Suppressor macrophage treated with lipopolysaccharide for 4 hours (primary cell): ENCODE results near the gene CDH13.

Source experiments
- DNase-seq: peaks from one replicate; pipeline ENCODE4 v3.0.0-alpha.2; 2020

CDH13 gene

DNA sequence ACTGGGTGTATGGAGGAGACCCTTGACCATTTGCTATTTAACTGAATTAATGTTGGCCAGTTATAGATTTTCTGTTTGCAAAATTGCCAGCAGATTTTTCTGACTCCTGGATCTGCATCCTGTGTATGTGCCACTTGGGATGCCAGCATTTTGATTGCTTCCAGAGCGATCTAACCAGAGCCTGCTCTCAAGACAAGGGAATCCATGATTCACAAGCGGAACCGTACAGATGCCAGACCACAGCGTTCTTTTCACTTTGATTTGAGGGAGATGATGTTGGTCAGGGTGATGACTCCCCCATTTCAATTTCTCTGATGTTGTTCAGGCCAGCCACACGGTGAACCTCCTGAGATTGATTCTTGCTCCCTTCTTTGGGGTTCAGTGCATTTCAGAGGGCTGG lies 228.7 kb downstream of the CDH13 start:
- no peak for DNase-seq

DNA sequence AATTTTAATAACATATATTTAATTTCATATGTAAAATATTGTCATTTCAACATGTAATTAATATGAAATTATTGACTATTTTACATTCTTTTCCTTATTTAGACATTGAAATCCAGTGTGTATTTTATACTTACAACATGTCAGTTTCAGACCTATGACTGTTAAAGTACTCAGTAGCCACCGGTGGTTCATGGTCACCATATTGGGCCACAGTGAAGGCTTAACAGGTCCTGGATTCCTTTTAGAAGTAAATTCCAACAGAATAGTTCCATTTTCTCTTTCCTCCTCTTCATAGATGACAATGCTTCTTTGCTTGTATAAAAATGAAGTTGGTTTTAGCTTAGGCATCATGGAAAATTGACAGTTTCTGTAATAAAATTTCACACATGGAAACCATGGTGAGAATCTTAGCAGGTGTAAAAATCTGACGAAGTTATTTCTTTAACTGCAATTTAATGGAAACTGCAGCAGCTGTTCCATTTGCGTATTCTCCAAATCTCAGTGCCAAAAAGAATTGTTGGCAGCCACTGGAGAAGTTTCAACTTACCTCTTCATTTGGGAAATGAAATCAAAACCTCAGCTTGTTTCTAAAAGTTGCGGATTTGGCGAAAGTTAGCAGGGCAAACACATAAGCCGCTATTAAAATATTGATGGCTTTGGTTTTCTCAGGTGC lies 231.1 kb downstream of the CDH13 start:
- DNase-seq, result no peak

DNA sequence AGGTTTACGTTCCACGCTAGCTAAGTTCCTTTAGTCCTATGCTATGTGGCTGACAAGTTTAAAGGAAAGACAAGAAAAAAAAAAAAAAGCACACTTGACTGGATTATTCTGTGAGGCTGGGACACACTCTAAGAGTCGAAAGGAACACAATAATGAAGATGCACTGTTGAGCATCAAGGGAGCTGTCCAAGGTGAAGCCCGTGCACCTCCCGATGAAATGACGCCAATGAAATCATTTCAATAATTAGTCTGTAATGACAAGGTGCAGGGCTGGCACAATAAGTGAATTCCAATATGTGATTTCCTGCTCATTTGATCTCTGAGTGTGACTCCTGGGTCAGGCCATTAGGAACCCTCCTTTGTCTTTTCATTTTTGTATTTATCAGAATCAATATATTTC lies 232.9 kb downstream of the CDH13 start:
- no peak for DNase-seq

GRCh38 chr16:82860071-82860470 lies 233.3 kb downstream of the CDH13 start:
- no peak for DNase-seq

DNA sequence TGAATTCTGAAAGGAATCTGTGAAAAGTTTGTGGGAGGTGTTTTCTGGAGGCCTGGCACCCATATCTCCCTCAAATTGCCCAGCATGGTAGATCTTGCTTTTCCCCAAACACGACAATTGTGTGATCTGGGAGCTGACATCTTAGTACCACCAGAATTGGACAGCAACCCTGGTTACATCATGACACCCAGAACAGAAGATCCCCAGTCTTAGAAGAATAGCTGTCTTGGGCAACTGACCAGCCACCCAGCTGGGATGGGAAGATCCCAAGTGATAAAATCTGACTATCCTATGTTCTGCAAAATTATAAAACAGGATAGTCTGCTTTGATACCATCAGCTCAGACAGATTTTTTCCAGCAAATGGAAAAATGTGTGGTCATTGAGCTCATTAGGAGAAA lies 235.3 kb downstream of the CDH13 start:
- no peak for DNase-seq

DNA sequence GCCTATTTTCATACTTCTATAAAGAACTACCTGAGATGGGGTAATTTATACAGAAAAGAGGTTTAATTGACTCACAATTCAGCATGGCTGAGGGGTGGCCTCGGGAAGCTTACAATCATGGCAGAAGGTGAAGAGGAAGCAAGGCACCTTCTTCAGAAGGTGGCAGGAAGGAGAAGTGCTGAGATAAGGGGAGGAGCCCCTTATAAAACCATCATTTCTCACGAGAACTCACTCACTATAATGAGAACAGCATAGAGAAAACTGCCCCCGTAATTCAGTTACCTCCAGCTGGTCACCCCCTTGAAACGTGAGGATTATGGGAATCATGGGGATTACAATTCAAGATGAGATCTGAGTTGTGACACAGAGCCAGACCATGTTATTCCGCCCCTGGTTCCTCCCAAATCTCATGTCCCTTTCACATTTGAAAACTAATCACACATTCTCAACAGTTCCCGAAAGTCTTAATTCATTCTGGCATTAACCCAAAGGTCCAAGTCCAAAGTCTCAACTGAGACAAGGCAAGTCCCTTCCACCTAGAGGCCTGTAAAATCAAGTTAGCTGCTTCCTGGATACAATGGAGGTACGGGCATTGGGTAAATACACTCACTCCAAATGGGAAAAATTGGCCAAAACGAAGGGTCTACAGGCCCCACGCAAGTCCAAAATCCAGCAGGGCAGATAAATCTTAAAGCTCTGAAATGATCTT lies 237.7 kb downstream of the CDH13 start:
- no peak for DNase-seq

GRCh38 chr16:82865412-82865811 lies 238.6 kb downstream of the CDH13 start:
- DNase-seq, result no peak

GRCh38 chr16:82867485-82867884 lies 240.7 kb downstream of the CDH13 start:
- DNase-seq, result no peak

DNA sequence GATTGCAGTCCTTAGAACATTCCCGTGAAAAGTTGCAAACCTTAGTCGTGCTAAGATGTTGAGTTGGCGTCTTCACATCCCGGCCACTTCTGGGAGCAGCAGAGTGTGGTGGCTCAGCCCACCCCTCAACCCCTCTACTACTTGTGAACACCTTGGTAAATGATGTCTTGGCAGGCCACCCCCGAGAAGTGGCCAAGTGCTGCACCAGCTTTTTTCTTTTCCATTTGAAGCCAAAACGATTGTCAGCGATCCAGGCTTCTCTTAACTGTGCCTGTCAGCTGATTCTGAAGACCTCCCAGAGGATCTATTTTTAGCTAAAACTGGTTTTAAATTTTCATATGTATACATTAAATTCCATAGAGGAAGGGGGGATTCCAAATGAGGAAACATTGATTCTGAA lies 247.5 kb downstream of the CDH13 start:
- no peak for DNase-seq

DNA sequence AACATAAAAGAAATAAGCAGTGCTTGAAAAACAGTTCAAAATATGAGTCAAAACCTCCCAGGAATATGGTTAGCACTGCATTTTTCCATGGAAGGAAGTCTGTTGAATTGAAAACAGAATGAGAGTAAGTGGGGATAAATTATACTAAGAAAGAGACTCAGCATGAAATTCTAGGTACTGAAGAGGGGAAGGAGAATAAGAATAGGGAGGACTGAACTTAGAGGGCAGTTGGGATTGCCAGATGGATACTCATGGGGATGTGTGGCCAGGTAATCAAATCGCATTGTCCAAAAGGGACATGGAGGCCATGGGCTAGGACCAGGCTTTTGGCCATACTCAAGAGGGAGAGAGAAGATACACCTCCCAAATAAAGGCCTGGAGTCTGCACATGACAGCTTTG lies 247.9 kb downstream of the CDH13 start:
- no peak for DNase-seq

GRCh38 chr16:82876951-82877350 lies 250.2 kb downstream of the CDH13 start:
- DNase-seq, result no peak

DNA sequence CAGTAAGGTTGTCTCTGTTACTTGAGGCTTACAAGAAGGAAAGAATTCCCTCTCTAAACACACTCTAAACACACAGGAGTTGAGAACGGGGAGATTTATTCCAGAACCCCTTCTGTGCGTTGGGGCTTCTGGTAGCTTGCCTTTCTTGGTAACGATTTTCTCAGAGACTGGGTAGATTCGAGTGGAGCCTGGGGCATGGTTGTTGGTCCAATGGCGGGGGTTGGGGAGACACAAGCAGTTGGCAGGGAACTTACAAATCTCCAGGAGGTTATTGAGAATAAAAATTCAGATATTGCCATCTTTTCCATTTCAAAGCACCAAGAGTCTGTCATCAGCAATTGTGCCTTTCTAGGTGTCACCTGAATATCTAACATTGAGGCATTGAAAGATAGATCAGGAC lies 251.7 kb downstream of the CDH13 start:
- no peak for DNase-seq

DNA sequence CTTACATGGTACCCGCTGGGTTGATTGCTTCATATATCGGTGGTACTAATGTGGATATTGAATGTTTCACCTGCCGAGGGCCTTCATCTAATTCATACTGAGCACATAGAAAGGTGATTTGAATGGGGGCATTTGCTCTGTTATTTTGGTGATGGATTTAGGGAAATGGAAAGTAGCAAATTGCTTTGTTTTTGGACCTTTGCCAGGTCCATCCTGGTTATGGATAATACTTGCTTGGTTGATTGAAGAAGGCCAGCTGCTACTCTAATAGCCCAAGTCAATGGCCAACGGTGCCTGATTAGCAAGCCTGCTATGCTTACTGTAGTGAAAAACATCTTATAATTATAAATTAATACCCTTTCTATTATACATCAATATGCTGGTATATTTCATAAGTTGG lies 253.6 kb downstream of the CDH13 start:
- no peak for DNase-seq

DNA sequence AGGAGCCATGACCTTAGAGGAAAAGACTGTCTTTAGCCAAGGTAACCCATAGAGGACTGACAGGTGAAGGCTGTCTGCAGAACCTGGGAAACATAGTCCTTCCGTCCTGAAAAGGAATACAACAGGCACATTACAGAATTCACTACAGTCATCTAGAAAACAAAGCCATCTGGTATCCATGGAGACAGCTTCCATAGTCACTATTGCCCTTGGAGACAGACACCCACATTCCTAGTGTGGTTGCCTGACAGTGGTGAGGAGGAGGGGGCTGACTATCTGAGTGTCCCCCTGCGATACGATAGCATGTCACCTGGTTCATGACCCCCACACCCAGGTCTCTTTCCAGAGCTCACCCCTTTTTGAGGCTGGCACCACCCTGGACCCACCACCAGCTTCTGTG lies 254.7 kb downstream of the CDH13 start:
- DNase-seq, result no peak

DNA sequence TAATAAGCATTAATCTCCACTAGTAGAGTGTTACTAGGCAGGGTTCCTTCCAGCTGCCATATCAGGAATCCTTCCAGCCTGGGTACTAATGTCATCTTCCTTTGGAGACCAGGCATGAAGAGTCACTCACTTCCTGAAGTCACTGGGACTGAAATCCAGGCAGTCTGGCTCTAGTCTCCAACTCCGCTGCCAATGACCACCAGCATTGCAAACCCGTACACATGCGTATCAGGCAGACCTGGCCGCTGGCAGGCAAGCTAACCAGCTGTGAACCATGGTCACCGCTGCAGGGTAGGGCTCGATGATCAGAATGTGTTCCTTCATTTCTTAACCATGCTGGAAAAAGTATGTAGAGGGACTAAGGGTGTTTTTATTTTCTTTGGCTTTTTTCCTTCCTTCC lies 255.5 kb downstream of the CDH13 start:
- DNase-seq, result no peak

DNA sequence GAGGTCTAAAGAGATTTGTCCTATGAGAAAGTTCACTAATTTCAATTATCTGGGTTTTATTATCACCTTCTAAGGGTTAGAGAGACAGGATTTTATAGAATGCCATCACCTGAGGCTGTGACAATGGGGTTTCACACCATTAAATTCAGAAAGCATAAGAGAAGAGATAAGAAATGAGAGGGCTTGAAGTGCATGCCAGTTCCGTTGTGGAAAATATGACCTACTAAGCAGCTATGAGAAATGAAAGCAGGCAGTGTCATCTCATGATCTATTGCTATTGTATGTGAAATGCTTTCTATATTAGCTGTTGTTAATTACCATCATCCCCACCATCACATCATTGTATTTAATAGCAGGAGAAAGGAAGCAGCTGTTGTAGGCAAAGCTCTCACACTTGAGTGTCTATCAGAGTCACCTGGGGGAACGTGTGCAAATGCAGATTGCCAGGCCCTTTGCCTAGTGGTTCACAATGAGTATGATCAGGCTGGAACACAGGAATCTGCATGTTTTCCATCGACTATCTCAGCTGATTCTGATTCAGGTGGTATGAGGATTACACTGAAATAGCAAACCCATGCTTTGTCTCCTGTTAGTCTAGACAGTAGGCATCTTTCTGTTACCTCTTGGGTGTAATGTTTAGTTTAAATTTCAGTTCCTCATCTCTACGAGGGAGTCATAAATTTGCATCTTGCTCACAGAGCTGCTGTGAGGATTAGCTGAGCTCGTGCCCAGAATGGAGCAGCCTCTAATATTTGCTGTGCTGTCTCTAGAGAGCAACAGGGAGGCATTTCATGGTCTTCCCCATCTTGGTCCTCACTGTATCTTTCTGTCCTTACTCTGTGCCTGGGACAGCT lies 256.4 kb downstream of the CDH13 start:
- DNase-seq, result no peak

- no peak for DNase-seq
These were observed 257.6 kb downstream of the CDH13 start for GRCh38 chr16:82884320-82884898.

- no peak for DNase-seq
These were observed 259.4 kb downstream of the CDH13 start for GRCh38 chr16:82886146-82886545.

DNA sequence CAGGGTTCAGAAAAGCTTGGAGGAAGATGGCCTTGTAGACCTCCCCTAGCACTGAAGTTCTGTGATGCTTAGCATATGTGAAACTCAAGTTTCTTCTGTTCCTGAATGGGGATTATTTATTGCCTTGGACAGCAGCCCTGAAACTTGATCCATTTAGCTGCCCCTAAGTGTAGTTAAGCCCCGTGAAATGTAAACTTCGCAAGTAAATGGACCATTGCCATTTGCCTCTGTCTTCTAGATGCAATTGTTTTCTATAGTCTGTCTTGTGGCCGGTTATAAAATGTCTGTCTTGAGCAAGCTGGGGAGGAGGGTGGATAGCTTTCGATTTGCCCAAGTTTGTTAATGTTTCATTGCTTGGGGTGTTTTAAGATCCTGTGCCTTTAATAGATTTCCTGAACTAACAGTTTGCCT lies 261.8 kb downstream of the CDH13 start:
- no peak for DNase-seq

DNA sequence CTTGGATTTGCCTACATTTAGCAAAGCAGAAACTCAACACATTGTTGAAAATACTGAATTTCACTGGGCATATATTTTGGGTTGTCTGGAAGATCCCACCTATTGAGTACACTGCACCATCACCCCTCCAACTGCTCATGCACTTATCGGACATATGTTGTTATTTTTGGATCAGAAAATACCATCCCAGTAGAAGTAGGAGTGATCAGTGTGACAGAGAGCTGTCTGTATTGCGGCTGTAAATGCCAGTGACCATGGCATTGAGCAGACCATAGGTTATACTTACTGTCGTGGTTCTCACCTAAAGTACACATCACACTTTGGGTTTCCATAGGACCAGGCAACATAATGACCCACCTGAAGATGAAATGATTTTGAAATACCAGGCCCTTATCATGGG lies 264.7 kb downstream of the CDH13 start:
- no peak for DNase-seq

- no peak for DNase-seq
These were observed 265.1 kb downstream of the CDH13 start for GRCh38 chr16:82891918-82892317.

- no peak for DNase-seq
These were observed 265.6 kb downstream of the CDH13 start for GRCh38 chr16:82892324-82892723.

DNA sequence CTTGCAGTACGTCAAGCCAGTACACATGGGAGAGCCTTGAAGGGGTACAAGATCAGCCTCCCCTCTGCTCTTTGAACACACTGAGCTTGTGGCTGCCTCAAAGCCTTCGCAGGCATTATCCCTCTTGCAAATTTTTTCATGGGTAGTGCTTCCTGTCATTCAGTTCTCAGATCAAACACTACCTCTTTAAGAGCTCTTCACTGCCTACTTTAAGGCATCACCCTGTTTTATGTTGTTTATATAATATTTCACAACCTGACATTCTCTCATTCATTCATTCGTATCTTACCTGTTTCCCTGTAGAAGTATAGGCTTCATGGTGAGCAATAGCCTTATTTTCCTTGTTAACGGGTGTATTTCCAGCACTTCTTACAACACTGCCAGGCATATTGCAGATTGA lies 269.1 kb downstream of the CDH13 start:
- no peak for DNase-seq

- no peak for DNase-seq
These were observed 272.2 kb downstream of the CDH13 start for GRCh38 chr16:82899006-82899405.
